NCI-H1694 (cell line): ENCODE measurements around the gene ST3GAL4.
"Not testable (repeated sequence)": the region's sequence is repeated elsewhere in the genome, so short reads cannot be mapped to it uniquely, and the experiment has no call there.

Source experiments
- DNase-seq: peaks from one replicate; lab custom pipeline; 2025; lab: John Stamatoyannopoulos, UW

ST3GAL4 gene, protein sequence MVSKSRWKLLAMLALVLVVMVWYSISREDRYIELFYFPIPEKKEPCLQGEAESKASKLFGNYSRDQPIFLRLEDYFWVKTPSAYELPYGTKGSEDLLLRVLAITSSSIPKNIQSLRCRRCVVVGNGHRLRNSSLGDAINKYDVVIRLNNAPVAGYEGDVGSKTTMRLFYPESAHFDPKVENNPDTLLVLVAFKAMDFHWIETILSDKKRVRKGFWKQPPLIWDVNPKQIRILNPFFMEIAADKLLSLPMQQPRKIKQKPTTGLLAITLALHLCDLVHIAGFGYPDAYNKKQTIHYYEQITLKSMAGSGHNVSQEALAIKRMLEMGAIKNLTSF

DNA sequence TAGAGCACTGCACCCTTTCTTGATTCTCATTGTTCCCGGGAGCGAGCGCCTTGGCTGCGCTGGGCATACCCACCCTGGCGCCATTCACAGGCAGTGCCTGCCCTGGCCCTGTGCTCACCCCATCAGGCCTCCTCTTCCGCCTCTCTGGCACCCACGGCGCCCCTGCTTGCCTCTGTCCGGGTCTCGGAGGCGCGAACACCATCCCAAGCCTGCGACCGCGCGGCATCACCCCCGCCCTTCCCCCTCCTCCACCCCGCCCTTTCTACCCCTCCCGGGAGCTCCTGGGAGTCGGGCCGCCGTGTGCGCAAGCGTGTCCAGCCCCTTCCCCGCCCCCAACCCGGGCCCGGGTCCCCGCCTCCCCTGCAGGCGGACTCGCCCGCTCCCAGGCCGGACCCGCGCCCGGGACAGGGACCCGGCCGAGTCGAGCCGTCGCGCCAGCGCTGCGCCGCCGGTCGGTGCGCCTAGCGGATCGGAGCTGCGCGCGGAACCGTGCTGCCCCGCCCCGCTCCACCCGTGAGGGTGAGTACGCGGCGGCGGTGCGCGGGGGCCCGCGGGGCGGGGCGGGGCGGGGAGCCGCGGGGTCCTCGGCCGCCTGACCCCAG is at the start of gene ST3GAL4:
Gene ST3GAL4 (plus strand): TSS at position 363 of the 602 bp plus-strand sequence. CDS start 50,470 bp downstream, outside the sequence.
- DNase-seq = no peak

GRCh38 chr11:126305699-126306098 is 49.8 kb upstream of the ST3GAL4 start:
- DNase-seq = no peak

- DNase-seq = peak; percentile 19
Observed at GRCh38 chr11:126307706-126308105, 47.8 kb upstream of the ST3GAL4 start.

DNA sequence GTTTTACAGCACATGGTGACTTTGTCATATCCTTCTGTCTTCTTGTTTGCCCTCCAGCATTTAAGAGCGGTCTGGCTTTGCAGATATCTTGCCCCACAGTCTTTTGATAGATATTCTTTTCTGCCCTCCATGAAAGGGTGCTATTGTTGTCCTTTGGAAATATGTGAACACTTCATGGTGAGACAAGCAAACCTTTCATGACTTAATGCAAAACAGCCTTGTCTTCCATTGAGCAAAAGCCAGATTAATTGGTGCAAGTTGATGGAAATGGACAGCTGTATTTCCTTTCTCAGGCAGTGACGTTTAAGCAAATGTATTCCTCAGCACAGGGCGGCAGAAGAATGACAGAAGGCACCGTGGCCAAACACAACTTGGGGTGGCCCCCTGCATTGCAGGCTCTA is 47.2 kb upstream of the ST3GAL4 start:
- no peak for DNase-seq

DNA sequence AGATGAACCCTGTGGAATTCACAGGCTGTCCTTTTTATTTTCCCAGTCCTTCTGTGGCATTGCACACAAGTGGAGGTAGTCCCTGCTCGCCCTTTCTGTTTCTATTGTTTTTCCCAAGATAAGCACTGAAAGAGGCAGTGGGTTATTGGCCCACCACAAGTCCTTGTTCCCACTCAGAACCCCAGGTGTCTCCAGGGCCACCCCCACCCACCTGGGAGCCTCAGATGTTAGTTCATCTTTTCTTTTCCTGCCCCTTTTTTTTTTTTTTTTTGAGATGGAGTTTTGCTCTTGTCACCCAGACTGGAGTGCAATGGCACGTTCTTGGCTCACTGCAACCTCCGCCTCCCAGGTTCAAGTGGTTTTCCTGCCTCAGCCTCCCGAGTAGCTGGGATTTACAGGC is 46.7 kb upstream of the ST3GAL4 start:
- DNase-seq = not testable (repeated sequence)

- peak; percentile 16 for DNase-seq
Observed at GRCh38 chr11:126310200-126310991, 45.1 kb upstream of the ST3GAL4 start.

DNA sequence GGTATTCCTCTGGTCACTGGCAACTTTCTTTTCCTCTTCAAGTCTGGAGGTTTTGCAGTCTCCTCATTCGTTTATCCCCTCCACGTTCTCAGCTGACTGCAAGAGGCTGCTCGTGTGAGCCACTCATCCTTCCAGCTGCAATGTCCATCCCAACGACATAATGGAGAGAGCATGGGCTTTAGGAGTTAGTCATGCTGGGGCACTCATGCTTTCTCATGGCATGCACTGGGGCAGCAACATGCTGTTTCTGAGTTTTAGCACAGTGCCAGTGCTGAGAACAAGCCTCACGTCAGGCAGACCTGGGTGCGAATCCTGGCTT is 44.5 kb upstream of the ST3GAL4 start:
- no peak for DNase-seq

GRCh38 chr11:126311401-126312291 is 43.8 kb upstream of the ST3GAL4 start:
- DNase-seq = no peak

GRCh38 chr11:126312961-126313360 is 42.5 kb upstream of the ST3GAL4 start:
- no peak for DNase-seq

- no peak for DNase-seq
Observed at GRCh38 chr11:126313826-126314225, 41.7 kb upstream of the ST3GAL4 start.

GRCh38 chr11:126317432-126317755 is 38.1 kb upstream of the ST3GAL4 start:
- no peak for DNase-seq

DNA sequence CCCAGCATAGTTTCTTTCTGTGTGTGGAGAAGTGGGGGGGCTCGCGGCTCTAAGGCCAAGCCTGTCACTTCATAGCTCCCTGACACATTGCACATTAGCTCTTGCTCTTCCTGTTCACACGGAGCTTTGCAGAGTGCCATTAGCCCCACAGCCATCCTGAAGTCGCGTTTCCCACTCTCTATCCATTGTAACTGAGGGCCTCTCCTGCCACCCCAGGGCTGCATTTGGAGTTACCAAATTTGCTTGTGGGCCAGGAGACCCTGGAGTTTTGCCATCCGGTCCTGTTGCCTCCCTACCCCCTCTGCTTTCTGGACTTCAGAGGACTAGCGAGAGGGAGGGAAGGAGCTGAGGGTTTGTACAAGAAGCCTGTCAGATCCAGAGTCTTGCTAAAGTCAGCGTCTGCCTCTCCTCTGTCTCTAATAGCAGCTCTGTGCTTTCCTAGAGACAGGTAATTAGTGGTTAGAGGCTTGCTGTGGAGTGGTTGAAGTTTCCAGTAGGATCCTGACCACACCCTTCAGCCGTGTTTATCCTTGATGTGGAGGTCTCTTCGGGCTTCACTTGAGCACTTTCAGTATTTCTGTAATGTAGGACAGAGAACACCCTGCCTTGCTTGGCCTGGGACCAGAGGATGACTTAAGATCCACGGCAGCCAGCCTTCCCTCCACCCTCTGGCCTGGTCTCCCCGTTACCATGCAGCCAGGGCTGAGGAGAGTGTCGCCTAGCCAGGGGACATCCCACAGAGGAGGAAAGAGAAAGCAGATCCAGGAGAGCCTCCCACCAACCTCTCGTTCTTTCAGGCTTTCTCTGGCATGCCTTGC is 37.5 kb upstream of the ST3GAL4 start:
- no peak for DNase-seq

DNA sequence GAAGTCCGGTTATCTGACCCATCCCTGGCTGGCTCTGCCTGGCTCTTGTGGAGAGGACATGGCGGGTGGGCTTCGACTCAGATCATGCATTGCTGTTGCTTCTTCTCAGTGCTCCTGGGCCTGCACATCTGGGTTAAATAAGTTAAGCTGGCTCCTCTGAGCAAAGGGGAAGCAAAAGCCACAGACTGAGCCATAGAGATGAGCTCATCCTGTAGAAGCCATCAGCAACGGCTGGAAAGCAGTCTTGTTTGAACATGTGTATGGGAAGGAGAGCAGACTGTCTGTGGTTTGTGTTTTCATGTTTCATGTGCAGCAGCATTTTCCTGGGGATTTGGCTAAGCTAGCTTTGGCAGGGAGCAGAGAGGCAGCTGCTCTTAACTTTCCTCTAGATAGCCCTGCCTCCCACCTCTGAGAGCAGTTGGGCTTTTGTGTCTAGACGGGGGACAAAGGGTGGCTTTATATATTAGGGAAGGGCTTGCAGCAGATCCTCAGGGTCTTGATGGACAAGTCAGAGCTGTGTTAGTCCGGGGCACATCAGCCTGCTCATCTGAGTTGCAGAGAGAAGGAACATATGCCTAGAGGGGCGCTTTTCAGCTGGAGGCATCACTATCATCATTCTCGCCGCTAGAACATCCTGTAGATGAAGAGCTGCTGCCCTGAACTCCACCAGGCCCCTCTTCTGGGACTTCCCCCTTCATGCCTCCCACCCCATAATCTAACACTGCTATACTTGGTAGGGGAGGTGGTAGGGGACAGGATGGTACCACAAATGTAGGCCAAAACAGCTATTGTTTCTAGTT is 36.7 kb upstream of the ST3GAL4 start:
- DNase-seq = peak; percentile 80

- no peak for DNase-seq
Observed at GRCh38 chr11:126319374-126319740, 36.1 kb upstream of the ST3GAL4 start.

DNA sequence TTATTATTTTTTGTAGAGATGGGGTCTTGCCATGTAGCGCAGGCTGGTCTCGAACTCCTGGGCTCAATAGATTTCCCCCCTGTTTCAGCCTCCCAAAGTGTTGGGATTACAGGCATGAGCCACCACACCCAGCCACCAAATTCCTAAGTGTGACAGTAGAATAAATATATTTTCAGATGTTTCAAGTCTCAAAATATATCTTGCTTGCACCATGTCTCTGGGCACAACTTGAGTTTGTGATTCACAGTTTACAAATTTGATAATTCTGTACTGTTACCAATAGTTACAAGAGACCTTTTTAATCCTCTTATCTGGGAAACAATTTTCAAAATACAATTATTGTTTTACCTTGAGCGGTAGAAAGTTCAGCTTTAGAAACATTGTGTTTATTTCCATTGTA is 32.5 kb upstream of the ST3GAL4 start:
- no peak for DNase-seq

GRCh38 chr11:126327281-126328000 is 28.0 kb upstream of the ST3GAL4 start:
- DNase-seq = no peak

GRCh38 chr11:126328001-126328390 is 27.5 kb upstream of the ST3GAL4 start:
- no peak for DNase-seq

- DNase-seq = no peak
Observed at GRCh38 chr11:126328444-126328843, 27.0 kb upstream of the ST3GAL4 start.

- no peak for DNase-seq
Observed at GRCh38 chr11:126328938-126329643, 26.4 kb upstream of the ST3GAL4 start.
